Hepatocyte (in vitro differentiated cells): ENCODE results near the gene APBA1. TPM values are rescaled to one million over a fixed set of nuclear protein-coding genes. Genes with fewer than 3 reads are reported as not detected.

ENCODE experiments used
- DNase-seq: peaks from one replicate; pipeline ENCODE4 v3.0.0-alpha.2; 2016; ENCODE audit warnings: low spot score
- H2AFZ ChIP-seq: fragments of 200-600 bp; sonication (generic); 2 replicates; pipeline ENCODE4 v1.6.0; 2016; ENCODE audit warnings: antibody characterized with exemption, mild to moderate bottlenecking
- H3K27ac ChIP-seq: fragments of 200-600 bp; sonication (generic); 2 replicates; pipeline ENCODE4 v1.5.1; 2016; ENCODE audit warnings: mild to moderate bottlenecking
- H3K27me3 ChIP-seq: fragments of 200-600 bp; sonication (generic); 2 replicates; pipeline ENCODE4 v1.6.1; 2016
- H3K36me3 ChIP-seq: fragments of 200-600 bp; sonication (generic); replicated peaks from 2 replicates; pipeline ENCODE4 v1.5.1; 2016; ENCODE audit warnings: low read depth; ENCODE audit not compliant: insufficient read depth
- H3K4me1 ChIP-seq: fragments of 200-600 bp; sonication (generic); 2 replicates; pipeline ENCODE4 v1.5.1; 2016; ENCODE audit warnings: mild to moderate bottlenecking, moderate library complexity; ENCODE audit not compliant: insufficient read depth
- H3K4me2 ChIP-seq: fragments of 200-600 bp; sonication (generic); 2 replicates; pipeline ENCODE4 v1.6.0; 2016
- H3K4me3 ChIP-seq: fragments of 200-600 bp; sonication (generic); 2 replicates; pipeline ENCODE4 v1.5.1; 2016; ENCODE audit warnings: mild to moderate bottlenecking
- H3K79me2 ChIP-seq: fragments of 200-600 bp; sonication (generic); 2 replicates; pipeline ENCODE4 v1.6.0; 2017; ENCODE audit warnings: mild to moderate bottlenecking
- H3K9me2 ChIP-seq: fragments of 200-600 bp; sonication (generic); replicated peaks from 2 replicates; pipeline ENCODE4 v1.6.0; 2017; ENCODE audit warnings: mild to moderate bottlenecking; ENCODE audit not compliant: insufficient read depth
- H3K9me3 ChIP-seq: fragments of 200-600 bp; sonication (generic); 2 replicates; pipeline ENCODE4 v1.5.1; 2016; ENCODE audit warnings: low read depth, mild to moderate bottlenecking
- H4K20me1 ChIP-seq: fragments of 200-600 bp; sonication (generic); 2 replicates; pipeline ENCODE4 v1.6.0; 2016; ENCODE audit warnings: mild to moderate bottlenecking; ENCODE audit not compliant: insufficient read depth, poor library complexity, severe bottlenecking
- EZH2 ChIP-seq: fragments of 200-600 bp; sonication (generic); IDR thresholded peaks from 2 replicates; pipeline ENCODE4 v1.6.1; 2016; ENCODE audit warnings: antibody characterized with exemption, mild to moderate bottlenecking, borderline replicate concordance
- EZH2phosphoT487 ChIP-seq: fragments of 200-600 bp; sonication (generic); IDR thresholded peaks from one replicate; pipeline ENCODE4 v1.6.1; 2018; ENCODE audit warnings: antibody characterized with exemption, mild to moderate bottlenecking, low read depth, moderate library complexity; ENCODE audit not compliant: unreplicated experiment, severe bottlenecking
- WGBS: methylation state at CpG from one replicate; pipeline ENCODE4 v1.1.6; 2016; ENCODE audit warnings: low lambda C conversion rate; ENCODE audit errors: missing lambda C conversion rate; 5-methylcytosine and 5-hydroxymethylcytosine counted together
- polyA plus RNA-seq: library from polyadenylated mRNA; unstranded; fragments of >200 nt; fragmentation: Nextera tagmentation; extraction: Ambion mirVana; gene quantifications from 2 replicates; pipeline ENCODE4 v1.2.1, GENCODE V29; 2016
- total RNA-seq: library from RNA; depleted of rRNA; stranded (reverse); fragments of >200 nt; gene quantifications from 2 replicates; pipeline ENCODE4 v1.2.3, GENCODE V29; 2014
- TF ChIP-seq, protein P1 (sequence below): fragments of 200-600 bp; sonication (generic); IDR thresholded peaks from 2 replicates; pipeline ENCODE4 v1.5.1; 2016; ENCODE audit warnings: antibody characterized with exemption, mild to moderate bottlenecking; ENCODE audit not compliant: poor library complexity

The APBA1 gene
- total and polyA plus RNA-seq, 2 experiments from 2014 or later, result 1.5 to 12.0 TPM

GRCh38 chr9:69623276-69623675 lies 48.9 kb downstream of the APBA1 start:
- Histone ChIP-seq H3K27ac (no peak overlapping the region), H4K20me1 (no peaks in the 10 kb centered on the region), H3K79me2 (no peaks in the 10 kb centered on the region), H3K4me2 (no peak overlapping the region), H3K4me3 (no peak overlapping the region), H3K36me3 (no peaks in the 10 kb centered on the region), H3K27me3 (no peaks in the 10 kb centered on the region), H3K9me3 (no peaks in the 10 kb centered on the region), H3K9me2 (no peaks in the 10 kb centered on the region), H3K4me1 (no peaks in the 10 kb centered on the region), H2AFZ (no peak overlapping the region)
- TF ChIP-seq EZH2 (no peak), EZH2phosphoT487 (no peak)
- TF ChIP-seq, protein P1, sequence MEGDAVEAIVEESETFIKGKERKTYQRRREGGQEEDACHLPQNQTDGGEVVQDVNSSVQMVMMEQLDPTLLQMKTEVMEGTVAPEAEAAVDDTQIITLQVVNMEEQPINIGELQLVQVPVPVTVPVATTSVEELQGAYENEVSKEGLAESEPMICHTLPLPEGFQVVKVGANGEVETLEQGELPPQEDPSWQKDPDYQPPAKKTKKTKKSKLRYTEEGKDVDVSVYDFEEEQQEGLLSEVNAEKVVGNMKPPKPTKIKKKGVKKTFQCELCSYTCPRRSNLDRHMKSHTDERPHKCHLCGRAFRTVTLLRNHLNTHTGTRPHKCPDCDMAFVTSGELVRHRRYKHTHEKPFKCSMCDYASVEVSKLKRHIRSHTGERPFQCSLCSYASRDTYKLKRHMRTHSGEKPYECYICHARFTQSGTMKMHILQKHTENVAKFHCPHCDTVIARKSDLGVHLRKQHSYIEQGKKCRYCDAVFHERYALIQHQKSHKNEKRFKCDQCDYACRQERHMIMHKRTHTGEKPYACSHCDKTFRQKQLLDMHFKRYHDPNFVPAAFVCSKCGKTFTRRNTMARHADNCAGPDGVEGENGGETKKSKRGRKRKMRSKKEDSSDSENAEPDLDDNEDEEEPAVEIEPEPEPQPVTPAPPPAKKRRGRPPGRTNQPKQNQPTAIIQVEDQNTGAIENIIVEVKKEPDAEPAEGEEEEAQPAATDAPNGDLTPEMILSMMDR, result no peak
- WGBS, result 72% methylated on average over 3 of the region's 3 CpGs
- DNase-seq, result no peak

GRCh38 chr9:69622676-69623075 lies 49.5 kb downstream of the APBA1 start:
- Histone ChIP-seq H3K27ac (no peak overlapping the region), H3K9me3 (no peaks in the 10 kb centered on the region), H3K9me2 (no peaks in the 10 kb centered on the region), H3K4me2 (no peak overlapping the region), H3K36me3 (no peaks in the 10 kb centered on the region), H3K79me2 (no peaks in the 10 kb centered on the region), H2AFZ (no peak overlapping the region), H4K20me1 (no peaks in the 10 kb centered on the region), H3K4me3 (no peak overlapping the region), H3K27me3 (no peaks in the 10 kb centered on the region), H3K4me1 (no peaks in the 10 kb centered on the region)
- WGBS, result 81% methylated on average over 3 of the region's 3 CpGs
- DNase-seq, result no peak
- TF ChIP-seq EZH2, result no peak

DNA sequence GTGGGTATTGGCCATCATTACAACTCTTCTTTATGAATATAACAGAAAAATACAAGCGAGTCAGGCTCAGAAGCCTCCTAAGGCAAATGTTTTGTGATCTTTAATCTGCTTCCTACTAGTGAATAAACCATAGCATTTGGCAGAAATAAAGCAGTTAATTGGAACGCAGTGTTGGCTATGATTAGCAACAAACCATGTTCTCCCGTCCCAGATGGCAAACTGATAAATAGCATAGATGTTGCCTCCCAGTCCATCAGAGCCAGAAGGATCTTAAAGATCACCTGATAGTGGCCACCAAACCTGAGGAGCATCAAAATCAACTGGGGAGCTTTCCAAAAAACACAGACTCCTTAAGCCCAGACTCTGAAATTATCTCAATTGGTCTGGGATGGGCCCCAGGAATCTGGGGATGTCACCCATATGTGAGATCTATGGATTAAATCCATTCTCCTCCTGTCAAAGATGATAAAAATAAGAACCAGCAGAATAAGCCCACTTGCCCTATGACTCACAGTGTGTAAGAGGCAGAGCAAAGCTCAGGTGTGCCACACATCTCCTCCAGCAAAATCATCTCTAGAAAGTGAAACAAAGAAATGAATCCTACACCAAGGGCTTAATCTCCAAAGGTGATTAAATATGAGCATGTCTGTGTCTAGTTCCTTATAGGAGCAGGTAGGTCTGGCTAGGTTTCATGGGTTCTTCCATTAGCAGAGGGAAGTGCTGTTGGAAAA lies 50.3 kb downstream of the APBA1 start:
- Histone ChIP-seq H3K9me2 (no peaks in the 10 kb centered on the region), H3K9me3 (no peaks in the 10 kb centered on the region), H4K20me1 (no peaks in the 10 kb centered on the region), H2AFZ (no peak overlapping the region), H3K4me2 (no peak overlapping the region), H3K36me3 (no peaks in the 10 kb centered on the region), H3K27me3 (no peaks in the 10 kb centered on the region), H3K4me3 (no peak overlapping the region), H3K4me1 (no peaks in the 10 kb centered on the region), H3K79me2 (no peaks in the 10 kb centered on the region), H3K27ac (no peak overlapping the region)
- TF ChIP-seq, protein P1, result no peak
- TF ChIP-seq EZH2 (no peak), EZH2phosphoT487 (no peak)
- no peak for DNase-seq
- WGBS, result 88% methylated on average over 3 of the region's 3 CpGs

- no peak overlapping the region for H3K4me3 ChIP-seq
These were observed 51.4 kb downstream of the APBA1 start for GRCh38 chr9:69620731-69621130.

More at GRCh38 chr9:69620731-69621130, 51.4 kb downstream of the APBA1 start:
- 90% methylated on average over 8 of the region's 8 CpGs for whole genome bisulfite sequencing
- H3K27me3 ChIP-seq, result no peaks in the 10 kb centered on the region
- no peaks in the 10 kb centered on the region for H4K20me1 ChIP-seq
- H3K36me3 ChIP-seq, result no peaks in the 10 kb centered on the region
- no peak overlapping the region for H3K27ac ChIP-seq
- TF ChIP-seq EZH2, result no peak
- TF ChIP-seq EZH2phosphoT487, result no peak
- TF ChIP-seq, protein P1, result no peak
- no peaks in the 10 kb centered on the region for H3K9me3 ChIP-seq
- no peaks in the 10 kb centered on the region for H3K4me1 ChIP-seq
- no peaks in the 10 kb centered on the region for H3K9me2 ChIP-seq
- no peak overlapping the region for H2AFZ ChIP-seq
- no peaks in the 10 kb centered on the region for H3K79me2 ChIP-seq
- no peak for DNase-seq
- H3K4me2 ChIP-seq, result no peak overlapping the region
